Dendritic cell treated with granulocyte-macrophage colony-stimulating factor and Interleukin-4, amounts not matched to agents 40 ng/mL and 50 ng/mL, for 4 days (primary cell): Measurements from ENCODE around the gene GPR62.
"Not testable (repeated sequence)": the region's sequence is repeated elsewhere in the genome, so short reads cannot be mapped to it uniquely, and the experiment has no call there.

Source experiments
- H3K27ac Mint-ChIP-seq: one replicate; pipeline ENCODE4 v1.8.0; 2022; ENCODE audit warnings: mild to moderate bottlenecking, mixed read lengths
- H3K27me3 Mint-ChIP-seq: one replicate; pipeline ENCODE4 v1.8.0; 2022; ENCODE audit warnings: mild to moderate bottlenecking, mixed read lengths
- H3K36me3 Mint-ChIP-seq: one replicate; pipeline ENCODE4 v1.8.0; 2022; ENCODE audit warnings: low read depth, mixed read lengths
- H3K4me1 Mint-ChIP-seq: one replicate; pipeline ENCODE4 v1.8.0; 2022; ENCODE audit warnings: low read depth, mixed read lengths
- H3K4me3 Mint-ChIP-seq: one replicate; pipeline ENCODE4 v1.8.0; 2022; ENCODE audit warnings: mild to moderate bottlenecking, moderate library complexity, mixed read lengths
- H3K9me3 Mint-ChIP-seq: one replicate; pipeline ENCODE4 v1.8.0; 2022; ENCODE audit warnings: mixed read lengths
- intact Hi-C: fragments of 100-400 bp; cut with micrococcal nuclease; formaldehyde crosslinking; loops from one replicate; pipeline ENCODE4 v1.15.0; 2022

GPR62 gene

GRCh38 chr3:51978143-51978502 is 22.9 kb downstream of the GPR62 start:
- Mint-ChIP-seq H3K27ac (no peak overlapping the region), H3K4me1 (peaks cover 62% of the 10 kb centered on the region), H3K4me3 (no peak overlapping the region), H3K9me3 (no peaks in the 10 kb centered on the region), H3K36me3 (peaks cover 35% of the 10 kb centered on the region), H3K27me3 (no peaks in the 10 kb centered on the region)
- intact Hi-C loops, result no loop called here

- H3K9me3 Mint-ChIP-seq, result no peaks in the 10 kb centered on the region
- peaks cover 25% of the 10 kb centered on the region for H3K36me3 Mint-ChIP-seq
- no peaks in the 10 kb centered on the region for H3K27me3 Mint-ChIP-seq
- no peak overlapping the region for H3K4me3 Mint-ChIP-seq
- peak overlapping the region; percentile 4 for H3K27ac Mint-ChIP-seq
- intact Hi-C loops, result no loop called here
- H3K4me1 Mint-ChIP-seq, result peaks cover 61% of the 10 kb centered on the region
These were observed 25.1 kb downstream of the GPR62 start for GRCh38 chr3:51980253-51980652.

GRCh38 chr3:51982352-51982837 is 27.2 kb downstream of the GPR62 start:
- Mint-ChIP-seq H3K27me3 (no peaks in the 10 kb centered on the region), H3K9me3 (no peaks in the 10 kb centered on the region), H3K36me3 (peaks cover 20% of the 10 kb centered on the region), H3K4me3 (peak overlapping the region; percentile 89), H3K27ac (peak overlapping the region; percentile 90), H3K4me1 (peaks cover 49% of the 10 kb centered on the region)
- intact Hi-C loops, result no loop called here

GRCh38 chr3:51982838-51983577 is 27.8 kb downstream of the GPR62 start, which contains the start of gene ACY1:
Gene ACY1 (plus strand): TSS chr3:51983535. CDS start chr3:51984065, 530 bp downstream.
- intact Hi-C loops, result no loop called here
- Mint-ChIP-seq H3K27ac (peak within 1 kb of the TSS; percentile 90), H3K27me3 (no peaks in the 10 kb centered on the region), H3K4me3 (peak within 1 kb of the TSS; percentile 89), H3K36me3 (peaks cover 20% of the 10 kb centered on the region), H3K4me1 (peaks cover 46% of the 10 kb centered on the region), H3K9me3 (no peaks in the 10 kb centered on the region)

DNA sequence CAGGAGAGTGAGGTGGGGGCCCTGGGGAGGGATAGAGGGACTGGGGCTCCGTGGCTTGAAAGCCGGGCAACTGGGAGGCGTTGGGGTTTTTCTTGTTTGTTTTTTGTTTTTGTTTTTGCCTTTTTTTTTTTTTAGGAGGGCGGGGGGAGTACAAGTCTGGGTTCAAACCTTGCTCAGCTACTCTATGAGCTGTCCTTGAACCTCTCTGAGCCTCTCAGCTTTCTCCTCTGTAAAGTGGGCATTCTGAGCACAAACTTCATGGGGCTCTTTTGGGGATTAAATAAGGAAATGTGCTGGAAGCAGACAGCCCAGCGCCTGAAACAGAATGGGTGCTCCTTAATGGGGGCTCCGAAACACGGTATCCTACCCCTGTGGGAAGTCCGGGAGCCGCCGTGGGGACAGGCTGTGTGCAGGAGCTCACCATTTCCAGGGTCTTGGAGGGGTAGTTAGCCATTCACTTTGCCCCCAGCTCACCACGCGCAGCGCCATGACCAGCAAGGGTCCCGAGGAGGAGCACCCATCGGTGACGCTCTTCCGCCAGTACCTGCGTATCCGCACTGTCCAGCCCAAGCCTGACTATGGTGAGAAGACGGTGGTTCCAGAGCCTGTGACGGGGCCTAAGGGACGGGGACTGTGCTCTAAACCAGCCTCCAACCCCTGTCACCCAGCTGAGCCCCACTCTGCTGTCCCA is 28.5 kb downstream of the GPR62 start:
- Mint-ChIP-seq H3K36me3 (peaks cover 27% of the 10 kb centered on the region), H3K4me1 (peaks cover 46% of the 10 kb centered on the region), H3K9me3 (no peaks in the 10 kb centered on the region), H3K27me3 (no peaks in the 10 kb centered on the region), H3K4me3 (peak overlapping the region; percentile 89), H3K27ac (peak overlapping the region; percentile 90)
- intact Hi-C loops, result no loop called here

GRCh38 chr3:51984269-51984647 is 29.1 kb downstream of the GPR62 start:
- peaks cover 32% of the 10 kb centered on the region for H3K36me3 Mint-ChIP-seq
- peak overlapping the region; percentile 90 for H3K27ac Mint-ChIP-seq
- peak overlapping the region; percentile 35 for H3K4me3 Mint-ChIP-seq
- H3K4me1 Mint-ChIP-seq, result peaks cover 46% of the 10 kb centered on the region
- intact Hi-C loops, result no loop called here
- H3K9me3 Mint-ChIP-seq, result no peaks in the 10 kb centered on the region
- no peaks in the 10 kb centered on the region for H3K27me3 Mint-ChIP-seq

GRCh38 chr3:51985063-51985462 is 29.9 kb downstream of the GPR62 start:
- H3K36me3 Mint-ChIP-seq, result peaks cover 32% of the 10 kb centered on the region
- H3K27ac Mint-ChIP-seq, result no peak overlapping the region
- no peaks in the 10 kb centered on the region for H3K27me3 Mint-ChIP-seq
- intact Hi-C loops, result no loop called here
- no peak overlapping the region for H3K4me3 Mint-ChIP-seq
- H3K4me1 Mint-ChIP-seq, result peaks cover 46% of the 10 kb centered on the region
- H3K9me3 Mint-ChIP-seq, result no peaks in the 10 kb centered on the region

DNA sequence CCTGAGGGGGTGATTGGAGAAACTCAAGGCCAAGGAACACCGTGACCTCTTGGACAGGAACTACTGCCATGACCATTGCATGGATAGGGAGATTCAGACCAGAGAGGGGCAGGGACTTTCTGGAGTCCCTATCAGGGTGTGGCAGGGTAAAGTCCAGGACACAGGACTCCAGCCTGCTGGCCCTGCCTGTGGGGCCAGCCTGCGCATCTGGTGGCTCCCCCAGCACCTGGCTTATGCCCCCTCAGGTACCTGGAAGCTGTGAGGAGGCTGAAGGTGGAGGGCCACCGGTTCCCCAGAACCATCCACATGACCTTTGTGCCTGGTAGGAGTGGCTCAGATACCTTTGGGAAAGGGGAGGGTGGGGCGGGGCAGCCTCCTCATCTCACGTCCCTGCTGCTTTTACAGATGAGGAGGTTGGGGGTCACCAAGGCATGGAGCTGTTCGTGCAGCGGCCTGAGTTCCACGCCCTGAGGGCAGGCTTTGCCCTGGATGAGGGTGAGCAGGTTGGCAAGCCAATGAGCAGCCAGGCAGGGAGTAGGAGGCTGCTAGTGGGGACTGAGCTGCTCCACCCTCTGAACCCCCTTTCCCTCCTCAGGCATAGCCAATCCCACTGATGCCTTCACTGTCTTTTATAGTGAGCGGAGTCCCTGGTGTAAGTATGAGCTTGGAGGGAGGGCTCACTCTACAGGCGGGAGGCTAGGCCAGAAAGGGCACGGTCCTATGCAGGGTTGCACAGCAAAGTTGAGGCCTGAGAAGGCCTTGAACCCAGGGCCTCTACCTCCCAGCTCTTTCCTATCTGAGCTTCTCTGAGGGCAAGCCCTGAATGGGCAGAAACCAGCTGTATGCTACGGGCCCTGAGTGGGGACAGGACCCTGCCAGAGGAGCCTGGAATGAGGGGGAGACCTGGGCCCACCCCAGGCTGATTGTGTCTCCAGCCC is 31.1 kb downstream of the GPR62 start:
- H3K9me3 Mint-ChIP-seq, result no peaks in the 10 kb centered on the region
- H3K4me1 Mint-ChIP-seq, result peaks cover 40% of the 10 kb centered on the region
- intact Hi-C loops, result no loop called here
- no peak overlapping the region for H3K27ac Mint-ChIP-seq
- peaks cover 29% of the 10 kb centered on the region for H3K36me3 Mint-ChIP-seq
- no peaks in the 10 kb centered on the region for H3K27me3 Mint-ChIP-seq
- no peak overlapping the region for H3K4me3 Mint-ChIP-seq

DNA sequence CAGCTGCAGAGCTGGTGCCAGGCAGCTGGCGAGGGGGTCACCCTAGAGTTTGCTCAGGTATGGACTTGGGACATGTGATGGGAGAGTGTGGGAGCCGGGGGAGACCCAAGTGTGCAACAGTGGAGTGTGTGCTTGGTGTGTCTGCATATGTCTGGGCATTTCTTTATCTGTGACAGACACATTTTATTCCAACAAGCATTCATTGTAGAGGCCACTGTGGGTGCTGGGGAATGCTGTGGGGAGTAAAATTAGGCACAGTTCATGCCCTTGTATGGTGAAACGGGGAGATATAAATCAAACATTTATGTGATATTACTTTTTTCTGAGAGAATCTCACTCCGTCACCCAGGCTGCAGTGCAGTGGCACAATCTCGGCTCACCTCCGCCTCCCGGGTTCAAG is 32.4 kb downstream of the GPR62 start:
- no peak overlapping the region for H3K27ac Mint-ChIP-seq
- H3K4me3 Mint-ChIP-seq, result no peak overlapping the region
- no peaks in the 10 kb centered on the region for H3K9me3 Mint-ChIP-seq
- intact Hi-C loops, result no loop called here
- H3K4me1 Mint-ChIP-seq, result peaks cover 33% of the 10 kb centered on the region
- H3K27me3 Mint-ChIP-seq, result no peaks in the 10 kb centered on the region
- peaks cover 39% of the 10 kb centered on the region for H3K36me3 Mint-ChIP-seq

DNA sequence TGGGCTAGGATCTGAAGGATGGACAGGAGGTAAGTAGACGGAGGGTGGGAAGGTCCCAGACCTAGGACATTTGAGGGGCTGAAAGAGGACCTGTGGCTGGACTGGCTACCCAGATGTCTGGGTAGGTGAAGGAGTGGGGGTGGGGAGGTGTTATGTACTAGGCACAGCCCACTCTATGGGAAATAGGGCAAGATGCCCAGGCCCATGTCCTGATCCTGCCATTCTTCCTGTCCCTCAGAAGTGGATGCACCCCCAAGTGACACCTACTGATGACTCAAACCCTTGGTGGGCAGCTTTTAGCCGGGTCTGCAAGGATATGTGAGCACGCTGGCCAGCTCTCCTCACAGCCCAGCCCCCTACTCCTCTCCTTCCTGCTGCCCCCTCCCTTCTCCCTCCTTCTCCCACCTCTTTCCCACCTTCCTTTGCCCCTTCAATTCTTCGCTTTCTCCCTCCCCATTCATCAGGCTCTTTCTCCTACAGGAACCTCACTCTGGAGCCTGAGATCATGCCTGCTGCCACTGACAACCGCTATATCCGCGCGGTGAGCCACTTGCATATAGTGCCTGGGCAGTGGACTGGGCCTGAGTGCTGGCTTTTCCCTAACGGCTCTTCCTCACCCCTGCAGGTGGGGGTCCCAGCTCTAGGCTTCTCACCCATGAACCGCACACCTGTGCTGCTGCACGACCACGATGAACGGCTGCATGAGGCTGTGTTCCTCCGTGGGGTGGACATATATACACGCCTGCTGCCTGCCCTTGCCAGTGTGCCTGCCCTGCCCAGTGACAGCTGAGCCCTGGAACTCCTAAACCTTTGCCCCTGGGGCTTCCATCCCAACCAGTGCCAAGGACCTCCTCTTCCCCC is 33.3 kb downstream of the GPR62 start:
- H3K9me3 Mint-ChIP-seq, result no peaks in the 10 kb centered on the region
- intact Hi-C loops, result no loop called here
- H3K36me3 Mint-ChIP-seq, result peaks cover 42% of the 10 kb centered on the region
- H3K27me3 Mint-ChIP-seq, result no peaks in the 10 kb centered on the region
- H3K27ac Mint-ChIP-seq, result no peak overlapping the region
- peaks cover 28% of the 10 kb centered on the region for H3K4me1 Mint-ChIP-seq
- no peak overlapping the region for H3K4me3 Mint-ChIP-seq

DNA sequence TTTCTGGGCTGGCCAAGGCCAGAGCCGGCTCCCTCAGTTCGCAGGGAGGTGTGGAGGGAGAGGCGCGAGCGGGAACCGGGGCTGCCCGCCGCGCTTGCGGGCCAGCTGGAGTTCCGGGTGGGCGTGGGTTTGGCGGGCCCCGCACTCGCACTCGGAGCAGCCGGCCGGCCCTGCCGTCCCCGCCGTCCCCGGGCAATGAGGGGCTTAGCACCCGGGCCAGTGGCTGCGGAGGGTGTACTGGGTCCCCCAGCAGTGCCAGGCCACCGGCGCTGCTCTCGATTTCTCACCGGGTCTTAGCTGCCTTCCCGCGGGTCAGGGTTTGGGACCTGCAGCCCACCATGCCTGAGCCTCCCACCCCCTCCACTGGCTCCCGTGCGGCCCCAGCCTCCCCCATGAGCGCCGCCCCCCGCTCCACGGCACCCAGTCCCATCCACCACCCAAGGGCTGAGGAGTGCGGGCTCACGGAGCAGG is 35.4 kb downstream of the GPR62 start:
- H3K9me3 Mint-ChIP-seq, intact Hi-C loops, H3K4me3 Mint-ChIP-seq, H3K27me3 Mint-ChIP-seq, H3K27ac Mint-ChIP-seq: not testable (repeated sequence)
- H3K4me1 Mint-ChIP-seq, result peaks cover 27% of the 10 kb centered on the region
- H3K36me3 Mint-ChIP-seq, result peaks cover 62% of the 10 kb centered on the region

DNA sequence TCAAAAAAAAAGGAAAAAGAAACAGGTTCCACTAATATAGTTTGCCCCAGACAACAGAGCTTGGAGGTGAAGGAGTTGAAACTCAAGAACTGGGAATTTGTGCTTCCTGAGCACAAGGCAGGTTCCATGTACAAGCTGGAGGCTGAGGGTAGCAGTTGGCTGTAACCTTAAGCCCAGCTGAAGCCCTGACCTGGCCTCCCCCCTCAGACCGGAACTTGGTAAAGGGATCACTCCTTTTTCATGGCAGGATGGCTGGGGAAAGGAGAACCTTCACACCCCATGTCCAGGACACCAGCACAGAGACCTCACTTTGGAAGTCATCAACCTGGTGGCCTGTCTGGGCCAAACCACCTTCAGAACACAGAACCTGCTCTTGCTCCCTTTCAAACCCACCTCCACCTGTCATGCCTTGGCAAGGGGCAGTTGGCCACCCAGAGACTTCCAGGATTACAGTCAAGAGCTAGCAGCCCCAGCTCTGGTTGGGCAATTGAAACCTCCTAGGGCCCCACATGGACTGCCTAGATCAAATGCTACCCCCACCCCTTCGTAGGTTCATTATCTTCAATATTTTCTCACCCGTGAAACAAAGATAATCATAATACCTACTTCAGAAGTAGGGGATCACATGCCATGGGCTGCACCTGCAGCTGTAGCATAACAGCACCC is 37.0 kb downstream of the GPR62 start:
- Mint-ChIP-seq H3K27me3 (peaks cover 2% of the 10 kb centered on the region), H3K27ac (no peak overlapping the region), H3K36me3 (peaks cover 66% of the 10 kb centered on the region), H3K9me3 (no peaks in the 10 kb centered on the region), H3K4me1 (peaks cover 24% of the 10 kb centered on the region), H3K4me3 (no peak overlapping the region)
- intact Hi-C loops, result no loop called here

GRCh38 chr3:51993657-51994056 is 38.5 kb downstream of the GPR62 start:
- H3K27ac Mint-ChIP-seq, H3K27me3 Mint-ChIP-seq, H3K4me3 Mint-ChIP-seq, H3K9me3 Mint-ChIP-seq, intact Hi-C loops: not testable (repeated sequence)
- Mint-ChIP-seq H3K4me1 (peaks cover 24% of the 10 kb centered on the region), H3K36me3 (peaks cover 60% of the 10 kb centered on the region)
